Thyroid gland (tissue), 4 donors: ENCODE data around the gene FCER2. TPM values are rescaled to one million over a fixed set of nuclear protein-coding genes. Genes with fewer than 3 reads are reported as not detected.

Source experiments
- DNase-seq, 2 donors: peaks; one replicate each; pipeline ENCODE4 v3.0.0-alpha.2; 2019
- H3K27ac ChIP-seq, 3 donors: fragments of 200-600 bp; sonication (generic); 1 replicate in 2 of 3; 2 replicates in 1 of 3; pipeline ENCODE4 v1.5.1; 2016 to 2019; ENCODE audit warnings: mild to moderate bottlenecking in 1 of 3, moderate library complexity in 1 of 3
- H3K27me3 ChIP-seq: fragments of 200-600 bp; sonication (generic); one replicate; pipeline ENCODE4 v1.5.1; 2019
- H3K36me3 ChIP-seq, 2 donors: fragments of 200-600 bp; sonication (generic); one replicate each; pipeline ENCODE4 v1.5.1; 2016 to 2019
- H3K4me1 ChIP-seq, 2 donors: fragments of 200-600 bp; sonication (generic); one replicate each; pipeline ENCODE4 v1.5.1; 2017 to 2019
- H3K4me3 ChIP-seq, 3 donors: fragments of 200-600 bp; sonication (generic); replicated peaks in 1 of 3; 1 replicate in 2 of 3; 2 replicates in 1 of 3; pipeline ENCODE4 v1.5.1; 2016; ENCODE audit warnings: mild to moderate bottlenecking in 1 of 3
- H3K9me3 ChIP-seq: fragments of 200-600 bp; sonication (generic); one replicate; pipeline ENCODE4 v1.5.1; 2017
- POLR2A ChIP-seq, 2 donors: fragments of 450-650 bp; IDR thresholded peaks; one replicate each; pipeline ENCODE4 v1.6.1; 2017; ENCODE audit warnings: antibody characterized with exemption in 2 of 2, mild to moderate bottlenecking in 2 of 2, moderate library complexity in 1 of 2
- WGBS, 2 donors: methylation state at CpG; one replicate each; pipeline ENCODE4 v1.1.5; 2017; 5-methylcytosine and 5-hydroxymethylcytosine counted together
- intact Hi-C: fragments of 100-400 bp; cut with DNase I; formaldehyde crosslinking; loops from one replicate; pipeline ENCODE4 v1.15.1; 2023
- total RNA-seq, 4 donors: library from RNA; depleted of rRNA; stranded (reverse); fragments of >200 nt; gene quantifications; one replicate each; pipeline ENCODE4 v1.2.3, GENCODE V29; 2016
- TF ChIP-seq, protein P1 (sequence below), 6 experiments: fragments of 200-600 bp in 3 of 6; fragments of 450-650 bp in 3 of 6; sonication (generic) in 3 of 6; IDR thresholded peaks; one replicate each; pipeline ENCODE4 v1.5.1; 2016 to 2019; ENCODE audit warnings: antibody characterized with exemption in 6 of 6, mild to moderate bottlenecking in 2 of 6, inconsistent platforms in 1 of 6, moderate library complexity in 1 of 6

Gene FCER2
- total RNA-seq, 4 donors from 2014 or later = not detected

GRCh38 chr19:7665076-7665475, 36.9 kb downstream of the FCER2 start:
- intact Hi-C loops = no loop called here
- DNase-seq = no peak
- Histone ChIP-seq H3K27me3 (no peaks in the 10 kb centered on the region), H3K4me3 (no peak overlapping the region), H3K27ac (no peak overlapping the region), H3K4me1 (no peaks in the 10 kb centered on the region), H3K36me3 (no peaks in the 10 kb centered on the region), H3K9me3 (no peaks in the 10 kb centered on the region)
- TF ChIP-seq POLR2A (IDR thresholded peaks at IDR 0.05) = no peak
- TF ChIP-seq, protein P1, sequence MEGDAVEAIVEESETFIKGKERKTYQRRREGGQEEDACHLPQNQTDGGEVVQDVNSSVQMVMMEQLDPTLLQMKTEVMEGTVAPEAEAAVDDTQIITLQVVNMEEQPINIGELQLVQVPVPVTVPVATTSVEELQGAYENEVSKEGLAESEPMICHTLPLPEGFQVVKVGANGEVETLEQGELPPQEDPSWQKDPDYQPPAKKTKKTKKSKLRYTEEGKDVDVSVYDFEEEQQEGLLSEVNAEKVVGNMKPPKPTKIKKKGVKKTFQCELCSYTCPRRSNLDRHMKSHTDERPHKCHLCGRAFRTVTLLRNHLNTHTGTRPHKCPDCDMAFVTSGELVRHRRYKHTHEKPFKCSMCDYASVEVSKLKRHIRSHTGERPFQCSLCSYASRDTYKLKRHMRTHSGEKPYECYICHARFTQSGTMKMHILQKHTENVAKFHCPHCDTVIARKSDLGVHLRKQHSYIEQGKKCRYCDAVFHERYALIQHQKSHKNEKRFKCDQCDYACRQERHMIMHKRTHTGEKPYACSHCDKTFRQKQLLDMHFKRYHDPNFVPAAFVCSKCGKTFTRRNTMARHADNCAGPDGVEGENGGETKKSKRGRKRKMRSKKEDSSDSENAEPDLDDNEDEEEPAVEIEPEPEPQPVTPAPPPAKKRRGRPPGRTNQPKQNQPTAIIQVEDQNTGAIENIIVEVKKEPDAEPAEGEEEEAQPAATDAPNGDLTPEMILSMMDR (IDR thresholded peaks at IDR 0.05) = no peak
- 53 to 69% methylated on average over 4 of the region's 4 CpGs for WGBS, 2 donors

DNA sequence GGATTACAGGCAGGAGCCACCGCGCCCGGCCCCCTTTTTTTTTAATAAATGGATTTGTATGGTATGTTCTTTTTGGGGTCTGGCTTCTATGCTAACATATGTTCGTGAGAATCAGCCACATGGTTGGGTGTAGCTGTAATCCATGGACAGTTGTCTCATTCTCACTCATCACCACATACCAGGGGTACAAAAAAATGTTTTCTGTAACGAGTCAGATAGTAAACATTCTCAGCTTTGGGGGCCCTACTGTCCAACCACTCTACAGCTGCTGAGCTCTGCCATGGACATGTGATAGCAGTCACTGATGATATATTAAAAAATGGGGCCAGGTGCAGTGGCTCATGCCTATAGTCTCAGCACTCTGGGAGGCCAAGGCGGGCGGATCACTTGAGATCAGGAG, 38.2 kb downstream of the FCER2 start:
- H3K9me3 ChIP-seq = no peaks in the 10 kb centered on the region
- H3K36me3 ChIP-seq = no peaks in the 10 kb centered on the region
- no peaks in the 10 kb centered on the region for H3K27me3 ChIP-seq
- 82 to 90% methylated on average over 7 of the region's 7 CpGs for WGBS, 2 donors
- H3K4me3 ChIP-seq = no peak overlapping the region
- no peaks in the 10 kb centered on the region for H3K4me1 ChIP-seq
- DNase-seq = no peak
- TF ChIP-seq, protein P1 (IDR thresholded peaks at IDR 0.05) = no peak
- no peak for TF ChIP-seq POLR2A (IDR thresholded peaks at IDR 0.05)
- no peak overlapping the region for H3K27ac ChIP-seq
- intact Hi-C loops = no loop called here

- TF ChIP-seq, protein P1 (IDR thresholded peaks at IDR 0.05) = no peak
- TF ChIP-seq POLR2A (IDR thresholded peaks at IDR 0.05) = no peak
- Histone ChIP-seq H3K9me3 (no peaks in the 10 kb centered on the region), H3K4me1 (no peaks in the 10 kb centered on the region), H3K4me3 (no peak overlapping the region), H3K36me3 (no peaks in the 10 kb centered on the region), H3K27me3 (no peaks in the 10 kb centered on the region), H3K27ac (no peak overlapping the region)
- no peak for DNase-seq
- 84 to 89% methylated on average over 14 of the region's 14 CpGs for WGBS, 2 donors
- intact Hi-C loops = no loop called here
These were observed 39.3 kb downstream of the FCER2 start for GRCh38 chr19:7662657-7663056.

DNA sequence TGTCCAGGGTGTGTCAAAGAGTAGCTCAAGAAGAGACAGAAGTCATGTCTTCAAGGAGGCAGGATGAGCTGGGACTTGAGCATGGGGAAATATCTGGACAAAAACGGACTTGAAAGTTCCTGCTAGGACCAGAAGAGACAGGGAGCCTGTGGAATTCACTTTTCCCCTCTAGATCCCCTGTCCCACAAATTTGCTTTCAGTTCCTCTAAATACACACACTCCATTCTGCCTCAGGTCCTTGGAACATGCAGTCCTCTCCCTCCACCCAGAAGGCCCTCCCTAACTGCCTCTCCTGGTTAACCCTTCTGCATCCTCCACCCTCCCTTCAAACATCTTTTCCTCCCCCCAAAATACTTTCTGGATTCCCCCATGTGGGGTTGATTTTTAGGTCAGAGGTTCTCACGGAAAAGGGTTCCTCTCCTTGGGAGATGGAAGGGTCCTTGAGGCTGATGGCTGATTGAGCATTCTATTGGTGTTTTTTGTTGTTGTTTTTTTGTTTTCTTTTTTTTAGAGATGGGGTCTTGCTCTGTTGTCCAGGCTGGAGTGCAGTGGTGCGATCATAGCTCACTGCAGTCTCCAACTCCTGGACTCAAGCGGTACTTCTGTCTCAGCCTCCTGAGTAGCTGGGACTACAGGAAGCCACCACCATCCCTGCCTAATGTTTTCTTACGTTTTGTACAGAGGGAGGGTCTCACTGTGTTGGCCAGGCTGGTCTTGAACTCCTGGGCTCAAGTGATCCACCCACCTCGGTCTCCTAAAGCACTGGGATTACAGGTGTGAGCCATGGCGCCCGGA, 40.0 kb downstream of the FCER2 start:
- H3K9me3 ChIP-seq = no peaks in the 10 kb centered on the region
- WGBS, 2 donors = 74 to 76% methylated on average over 8 of the region's 8 CpGs
- no peaks in the 10 kb centered on the region for H3K36me3 ChIP-seq
- no peaks in the 10 kb centered on the region for H3K4me1 ChIP-seq
- intact Hi-C loops = no loop called here
- DNase-seq = no peak
- TF ChIP-seq, protein P1 (IDR thresholded peaks at IDR 0.05) = no peak
- no peak for TF ChIP-seq POLR2A (IDR thresholded peaks at IDR 0.05)
- H3K4me3 ChIP-seq = no peak overlapping the region
- H3K27me3 ChIP-seq = no peaks in the 10 kb centered on the region
- no peak overlapping the region for H3K27ac ChIP-seq

GRCh38 chr19:7658219-7658686, 43.7 kb downstream of the FCER2 start:
- no peak overlapping the region for H3K27ac ChIP-seq
- TF ChIP-seq POLR2A (IDR thresholded peaks at IDR 0.05) = no peak
- TF ChIP-seq, protein P1 (IDR thresholded peaks at IDR 0.05) = no peak
- no peaks in the 10 kb centered on the region for H3K36me3 ChIP-seq
- H3K27me3 ChIP-seq = no peaks in the 10 kb centered on the region
- intact Hi-C loops = no loop called here
- no peak for DNase-seq
- H3K4me3 ChIP-seq = no peak overlapping the region
- WGBS, 2 donors = 34 to 37% methylated on average over 9 of the region's 9 CpGs
- no peaks in the 10 kb centered on the region for H3K4me1 ChIP-seq
- no peaks in the 10 kb centered on the region for H3K9me3 ChIP-seq
